Glutamatergic neuron (in vitro differentiated cells): ENCODE measurements around the gene ZBTB34. TPM values are rescaled to one million over a fixed set of nuclear protein-coding genes. Genes with fewer than 3 reads are reported as not detected.

Experiments
- DNase-seq: peaks from one replicate; pipeline ENCODE4 v3.0.0; 2022
- H3K27ac Mint-ChIP-seq: one replicate; pipeline ENCODE4 v1.8.0; 2020; ENCODE audit warnings: mild to moderate bottlenecking, mixed read lengths, inconsistent platforms; ENCODE audit not compliant: unreplicated experiment
- H3K27me3 Mint-ChIP-seq: one replicate; pipeline ENCODE4 v1.8.0; 2020; ENCODE audit warnings: mild to moderate bottlenecking, moderate library complexity, mixed read lengths, inconsistent platforms; ENCODE audit not compliant: unreplicated experiment
- H3K36me3 Mint-ChIP-seq: one replicate; pipeline ENCODE4 v1.8.0; 2020; ENCODE audit warnings: mild to moderate bottlenecking, mixed read lengths, inconsistent platforms; ENCODE audit not compliant: unreplicated experiment
- H3K4me1 Mint-ChIP-seq: one replicate; pipeline ENCODE4 v1.8.0; 2020; ENCODE audit warnings: mild to moderate bottlenecking, low read depth, mixed read lengths, inconsistent platforms; ENCODE audit not compliant: unreplicated experiment
- H3K4me3 Mint-ChIP-seq: one replicate; pipeline ENCODE4 v1.8.0; 2020; ENCODE audit warnings: mild to moderate bottlenecking, mixed read lengths, inconsistent platforms; ENCODE audit not compliant: unreplicated experiment
- H3K9me3 Mint-ChIP-seq: one replicate; pipeline ENCODE4 v1.8.0; 2020; ENCODE audit warnings: mild to moderate bottlenecking, moderate library complexity, mixed read lengths, inconsistent platforms; ENCODE audit not compliant: unreplicated experiment
- total RNA-seq: library from RNA; stranded (reverse); fragmentation: NEBNext Ultra II Directional; extraction: Animal tissue kit (Norgen Biotek cat#: 25700); gene quantifications from one replicate; pipeline ENCODE4 v1.2.1, GENCODE V29; 2021; ENCODE audit not compliant: unreplicated experiment
- TF ChIP-seq, protein P1 (sequence below): fragments of 200-600 bp; sonication (generic); IDR thresholded peaks from one replicate; pipeline ENCODE4 v1.5.0; 2021; ENCODE audit not compliant: partially characterized antibody, unreplicated experiment

ZBTB34 gene
- total RNA-seq, 1 donor from 2014 or later = 21.0 TPM

DNA sequence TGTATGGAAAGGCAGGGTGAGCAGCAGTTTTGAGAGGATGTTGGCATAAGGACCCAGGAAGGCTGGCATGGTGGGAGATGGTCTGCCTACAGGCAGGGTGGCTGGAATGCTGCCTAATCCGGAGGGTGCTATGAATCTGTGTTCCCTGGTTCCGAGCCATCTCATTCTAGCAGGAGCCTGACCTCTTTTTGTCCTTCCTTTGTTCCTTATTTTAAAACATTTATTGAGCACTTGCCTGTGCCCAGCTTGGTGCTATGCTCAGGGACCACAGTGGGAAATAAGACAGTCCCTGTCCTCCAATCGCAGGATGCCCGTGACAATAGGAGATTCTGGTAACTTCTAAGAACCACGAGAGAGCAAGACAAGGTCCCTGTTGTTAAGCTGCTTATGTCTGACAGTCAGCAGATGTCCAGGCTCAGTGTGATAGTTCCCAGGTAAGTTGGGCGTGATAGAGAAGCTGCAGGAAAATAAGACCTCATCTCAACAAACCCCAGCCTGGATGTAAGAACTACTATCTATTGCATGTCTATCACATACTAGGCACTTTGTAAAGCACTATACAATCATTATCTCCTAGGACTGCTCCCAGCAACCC lies 9.1 kb upstream of the ZBTB34 start:
- Mint-ChIP-seq H3K36me3 (no peaks in the 10 kb centered on the region), H3K4me3 (no peak overlapping the region), H3K9me3 (no peaks in the 10 kb centered on the region), H3K4me1 (no peaks in the 10 kb centered on the region), H3K27me3 (peaks cover 5% of the 10 kb centered on the region), H3K27ac (no peak overlapping the region)
- TF ChIP-seq, protein P1, sequence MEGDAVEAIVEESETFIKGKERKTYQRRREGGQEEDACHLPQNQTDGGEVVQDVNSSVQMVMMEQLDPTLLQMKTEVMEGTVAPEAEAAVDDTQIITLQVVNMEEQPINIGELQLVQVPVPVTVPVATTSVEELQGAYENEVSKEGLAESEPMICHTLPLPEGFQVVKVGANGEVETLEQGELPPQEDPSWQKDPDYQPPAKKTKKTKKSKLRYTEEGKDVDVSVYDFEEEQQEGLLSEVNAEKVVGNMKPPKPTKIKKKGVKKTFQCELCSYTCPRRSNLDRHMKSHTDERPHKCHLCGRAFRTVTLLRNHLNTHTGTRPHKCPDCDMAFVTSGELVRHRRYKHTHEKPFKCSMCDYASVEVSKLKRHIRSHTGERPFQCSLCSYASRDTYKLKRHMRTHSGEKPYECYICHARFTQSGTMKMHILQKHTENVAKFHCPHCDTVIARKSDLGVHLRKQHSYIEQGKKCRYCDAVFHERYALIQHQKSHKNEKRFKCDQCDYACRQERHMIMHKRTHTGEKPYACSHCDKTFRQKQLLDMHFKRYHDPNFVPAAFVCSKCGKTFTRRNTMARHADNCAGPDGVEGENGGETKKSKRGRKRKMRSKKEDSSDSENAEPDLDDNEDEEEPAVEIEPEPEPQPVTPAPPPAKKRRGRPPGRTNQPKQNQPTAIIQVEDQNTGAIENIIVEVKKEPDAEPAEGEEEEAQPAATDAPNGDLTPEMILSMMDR = no peak
- no peak for DNase-seq

DNA sequence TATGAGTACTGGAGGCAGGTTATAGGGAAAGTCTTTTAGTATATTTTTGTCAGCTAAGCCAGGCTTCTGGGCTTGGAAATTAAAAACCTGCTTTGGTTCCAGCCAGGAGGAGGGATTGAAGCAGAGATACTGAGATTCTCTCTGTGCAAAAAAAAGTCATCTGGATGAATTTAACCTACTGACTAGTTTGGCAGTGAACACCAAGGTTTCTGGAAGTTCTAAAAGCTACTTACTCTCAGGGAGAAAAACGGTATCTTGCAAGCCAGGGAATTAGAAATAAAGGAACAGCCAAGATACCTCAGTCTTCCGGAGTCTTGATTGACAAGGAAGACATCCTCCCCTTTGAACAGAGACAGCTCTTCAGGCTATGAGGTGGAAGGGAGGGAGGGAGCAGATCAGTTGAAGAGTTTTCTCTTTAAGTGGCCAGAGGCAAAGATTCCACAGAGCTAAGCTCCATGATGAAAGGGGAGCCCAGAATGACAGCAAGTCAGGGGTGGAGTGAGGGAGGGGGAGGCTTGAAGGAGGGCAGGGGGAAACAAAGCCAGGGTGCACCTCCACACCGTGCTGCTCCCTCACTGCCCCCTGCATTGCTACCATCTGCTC lies 8.3 kb upstream of the ZBTB34 start:
- TF ChIP-seq, protein P1 = no peak
- Mint-ChIP-seq H3K27ac (no peak overlapping the region), H3K4me3 (no peak overlapping the region), H3K36me3 (no peaks in the 10 kb centered on the region), H3K9me3 (no peaks in the 10 kb centered on the region), H3K4me1 (no peaks in the 10 kb centered on the region), H3K27me3 (peaks cover 5% of the 10 kb centered on the region)
- no peak for DNase-seq

DNA sequence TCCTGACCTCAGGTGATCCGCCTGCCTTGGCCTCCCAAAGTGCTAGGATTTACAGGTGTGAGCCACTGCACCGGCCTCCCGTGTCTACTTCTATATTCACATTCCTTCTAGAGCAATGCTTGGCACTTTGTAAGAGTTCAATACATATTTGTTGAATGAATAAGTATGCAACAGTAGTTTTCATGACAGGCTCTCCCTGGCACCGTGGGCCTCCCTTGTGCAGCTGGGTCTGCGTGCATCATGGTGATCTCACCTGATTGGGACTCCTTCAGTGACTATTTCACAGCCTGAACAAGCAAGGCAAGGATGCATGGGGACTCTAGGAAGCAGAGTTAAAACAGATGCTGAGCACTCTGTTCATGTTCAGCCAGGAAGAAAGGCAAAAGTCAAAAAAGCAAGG lies 6.8 kb upstream of the ZBTB34 start:
- Mint-ChIP-seq H3K27ac (no peak overlapping the region), H3K9me3 (no peaks in the 10 kb centered on the region), H3K36me3 (no peaks in the 10 kb centered on the region), H3K4me1 (no peaks in the 10 kb centered on the region), H3K4me3 (no peak overlapping the region), H3K27me3 (peaks cover 7% of the 10 kb centered on the region)
- no peak for DNase-seq
- TF ChIP-seq, protein P1 = no peak

DNA sequence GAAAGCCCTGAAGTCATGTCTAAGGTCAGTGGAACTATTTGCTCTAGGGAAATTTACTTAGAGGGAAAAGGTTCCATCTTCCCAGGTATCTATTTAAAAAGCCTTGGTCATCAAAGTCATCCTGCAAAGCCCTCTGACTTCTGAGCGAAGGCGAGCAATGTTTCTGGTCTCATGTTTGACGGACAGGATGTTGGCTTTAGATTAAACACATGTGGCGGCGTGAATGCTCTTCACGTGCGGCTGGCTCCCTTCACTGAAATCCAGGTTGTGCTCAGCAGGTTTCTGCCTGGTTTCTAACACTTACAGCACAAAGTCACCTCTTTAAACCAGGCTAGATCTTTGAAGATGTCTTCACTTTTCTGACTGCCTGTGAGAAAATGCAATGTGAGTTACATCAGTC lies 5.7 kb upstream of the ZBTB34 start:
- TF ChIP-seq, protein P1 = no peak
- Mint-ChIP-seq H3K4me3 (no peak overlapping the region), H3K9me3 (no peaks in the 10 kb centered on the region), H3K27me3 (peaks cover 7% of the 10 kb centered on the region), H3K36me3 (no peaks in the 10 kb centered on the region), H3K27ac (no peak overlapping the region), H3K4me1 (no peaks in the 10 kb centered on the region)
- no peak for DNase-seq

DNA sequence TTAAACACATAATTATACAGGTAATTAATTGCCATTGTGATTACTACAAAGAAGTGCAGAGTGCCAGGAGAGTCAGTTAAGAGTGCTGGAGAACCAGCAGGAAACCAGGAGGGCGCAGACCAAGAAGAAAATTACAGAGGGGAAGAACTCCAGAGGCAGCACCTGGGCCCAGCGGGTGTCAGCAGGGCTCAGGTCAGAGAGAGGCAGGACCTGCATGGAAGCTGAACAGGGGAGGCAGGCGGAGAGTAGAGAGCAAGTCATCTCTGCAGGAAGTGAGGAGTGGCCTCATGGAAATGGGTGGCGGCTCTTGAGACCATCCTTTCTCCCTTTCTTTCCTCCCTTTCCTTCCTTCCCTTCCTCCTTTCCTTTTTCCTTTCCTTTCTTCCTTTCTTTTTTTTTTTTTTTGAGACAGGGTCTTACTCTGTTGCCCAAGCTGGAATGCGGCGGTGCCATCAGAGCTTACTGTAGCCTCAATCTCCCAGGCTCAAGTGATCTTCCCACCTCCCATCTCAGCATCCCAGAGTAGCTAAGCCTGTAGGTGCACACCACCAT lies 4.0 kb upstream of the ZBTB34 start:
- H3K4me1 Mint-ChIP-seq = peaks cover under 1% of the 10 kb centered on the region
- peaks cover 11% of the 10 kb centered on the region for H3K27me3 Mint-ChIP-seq
- no peak for DNase-seq
- peaks cover 3% of the 10 kb centered on the region for H3K9me3 Mint-ChIP-seq
- no peak overlapping the region for H3K4me3 Mint-ChIP-seq
- no peaks in the 10 kb centered on the region for H3K36me3 Mint-ChIP-seq
- no peak overlapping the region for H3K27ac Mint-ChIP-seq
- TF ChIP-seq, protein P1 = no peak
